Measurements from ENCODE around the gene NINJ2.

DNA sequence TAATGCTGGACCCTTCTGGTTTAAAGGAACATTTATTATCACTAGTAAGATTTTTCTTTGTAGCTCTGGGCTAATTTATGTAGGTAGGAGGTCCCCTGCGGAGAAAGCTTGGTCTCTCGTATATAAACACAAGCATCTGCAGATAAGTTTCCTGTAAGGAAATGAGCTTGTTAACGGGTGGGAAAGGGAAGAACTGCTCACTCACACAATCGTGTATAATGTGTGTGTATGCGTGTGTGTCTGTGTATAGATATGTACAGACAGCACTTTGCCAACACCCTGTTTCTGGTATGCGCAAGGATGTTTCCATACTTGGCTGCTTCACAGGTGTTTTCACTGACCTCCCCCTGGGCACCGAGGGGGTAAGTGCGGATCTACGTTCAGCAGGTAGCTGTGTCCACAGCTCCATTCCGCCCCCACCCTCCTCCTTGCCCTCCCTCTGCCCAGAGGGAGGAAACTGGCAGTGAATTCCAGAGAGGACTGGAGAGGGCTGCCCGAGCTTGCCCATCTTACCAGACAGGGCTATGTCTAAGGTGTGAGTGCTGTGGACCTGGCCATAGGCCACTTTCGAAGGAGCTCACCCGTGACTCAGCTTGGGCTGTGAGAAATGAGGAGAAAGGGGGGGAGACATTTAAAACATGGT lies 65.2 kb downstream of the NINJ2 start:
- TF ChIP-seq POLR2AphosphoS5 (IDR thresholded peaks at IDR 0.05) (no peak), CTCF (IDR thresholded peaks at IDR 0.05; ENCODE audit: poor library complexity, severe bottlenecking) (no peak), TAF1 (IDR thresholded peaks at IDR 0.05; ENCODE audit: low read depth) (no peak), EP300 (conservative IDR thresholded peaks at IDR 0.05; ENCODE audit: poor library complexity, severe bottlenecking) (no peak), RAD21 (conservative IDR thresholded peaks at IDR 0.05) (no peak), SMC3 (conservative IDR thresholded peaks at IDR 0.05; ENCODE audit: poor library complexity) (no peak)
